Right ventricle myocardium inferior (tissue), 1 donor: ENCODE data around the gene FOXG1. TPM values are rescaled to one million over a fixed set of nuclear protein-coding genes. Genes with fewer than 3 reads are reported as not detected.

ENCODE experiments used
- ATAC-seq: fragments of 200-7000 bp; cut with Tn5 transposase; one replicate; pipeline ENCODE4 v1.9.1; 2020; ENCODE audit warnings: mild to moderate bottlenecking, moderate library complexity
- DNase-seq: peaks from one replicate; pipeline ENCODE4 v3.0.0; 2021; ENCODE audit errors: missing footprints
- intact Hi-C: fragments of 100-400 bp; cut with DNase I; formaldehyde crosslinking; loops from one replicate; pipeline ENCODE4 v1.11.0; 2022
- total RNA-seq: library from RNA; stranded (reverse); fragmentation: NEBNext Ultra II Directional; extraction: Animal tissue kit (Norgen Biotek cat#: 25700); gene quantifications from one replicate; pipeline ENCODE4 v1.2.1, GENCODE V29; 2021
- donor health status: DM: no; HTN: yes; CAD: no; lungs with severe emphysema.

Gene FOXG1
- total RNA-seq, 1 donor from 2014 or later, result not detected

DNA sequence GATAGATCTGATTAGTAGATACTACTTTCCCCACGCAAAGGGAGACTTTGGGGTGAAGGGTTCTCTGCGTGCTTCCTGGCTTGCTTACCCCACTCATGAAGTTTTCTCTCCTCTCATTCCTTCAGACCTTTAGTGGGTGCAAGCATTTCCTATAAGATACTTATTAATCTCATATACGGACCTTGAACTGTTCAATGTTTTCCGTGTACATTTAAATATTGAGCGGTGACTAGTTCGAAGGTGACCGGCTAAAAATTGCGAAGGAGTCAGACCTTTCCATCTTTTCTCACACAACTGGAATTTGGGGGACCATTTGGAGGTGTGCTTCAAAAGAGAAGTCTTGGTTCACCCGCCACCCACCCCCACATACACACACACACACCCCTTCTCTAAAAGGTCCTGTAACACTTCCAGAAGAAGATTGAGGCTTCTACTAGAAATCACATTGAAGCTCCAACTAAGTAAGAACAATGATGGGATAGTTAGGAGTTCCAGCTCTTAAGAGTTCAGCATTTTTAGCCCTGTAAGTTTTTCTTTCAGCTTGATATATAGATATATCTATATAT, 6.1 kb upstream of the FOXG1 start:
- ATAC-seq (no peak), DNase-seq (no peak)
- intact Hi-C loops, result no loop called here

DNA sequence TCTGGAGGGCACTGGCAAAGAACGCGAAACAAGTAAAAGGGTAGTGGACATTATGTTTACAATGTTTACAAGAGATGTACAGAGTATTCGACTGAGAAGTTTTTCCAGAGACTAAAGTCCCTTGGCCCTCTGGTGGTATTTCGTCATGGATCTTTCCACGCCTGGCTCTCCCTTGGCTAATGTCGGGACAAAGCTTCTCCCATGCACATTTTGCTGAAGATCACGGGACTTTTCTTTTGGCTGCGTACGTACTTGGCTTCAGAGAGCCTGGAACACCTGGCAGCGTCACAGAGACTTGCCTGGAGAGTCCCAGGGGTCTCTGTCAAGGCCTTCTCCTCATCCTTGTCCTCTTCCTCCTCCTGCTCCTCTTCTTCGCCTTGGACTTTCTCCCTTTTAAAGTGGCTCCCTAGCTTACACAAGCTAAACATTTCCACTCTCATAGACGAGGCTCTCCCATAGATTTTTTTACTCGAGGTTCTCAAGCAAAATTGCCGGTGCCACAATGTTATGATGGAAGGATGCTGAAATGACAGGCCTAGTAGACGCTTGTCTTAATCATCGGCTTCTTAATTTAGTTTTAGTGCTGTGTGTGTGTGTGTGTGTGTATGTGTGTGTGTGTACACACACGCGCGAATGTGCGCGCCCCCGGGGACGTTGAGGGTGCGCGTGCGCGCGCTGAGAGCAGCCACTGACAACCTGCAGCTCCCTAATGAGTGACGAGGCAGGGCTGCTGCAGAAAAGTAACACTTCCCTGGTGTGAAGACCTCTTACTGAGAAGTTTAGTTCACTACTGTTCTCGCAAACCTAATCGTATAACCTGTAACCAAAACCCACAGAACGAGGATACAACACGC, 4.9 kb upstream of the FOXG1 start:
- ATAC-seq (no peak), DNase-seq (no peak)
- intact Hi-C loops, result no loop called here

DNA sequence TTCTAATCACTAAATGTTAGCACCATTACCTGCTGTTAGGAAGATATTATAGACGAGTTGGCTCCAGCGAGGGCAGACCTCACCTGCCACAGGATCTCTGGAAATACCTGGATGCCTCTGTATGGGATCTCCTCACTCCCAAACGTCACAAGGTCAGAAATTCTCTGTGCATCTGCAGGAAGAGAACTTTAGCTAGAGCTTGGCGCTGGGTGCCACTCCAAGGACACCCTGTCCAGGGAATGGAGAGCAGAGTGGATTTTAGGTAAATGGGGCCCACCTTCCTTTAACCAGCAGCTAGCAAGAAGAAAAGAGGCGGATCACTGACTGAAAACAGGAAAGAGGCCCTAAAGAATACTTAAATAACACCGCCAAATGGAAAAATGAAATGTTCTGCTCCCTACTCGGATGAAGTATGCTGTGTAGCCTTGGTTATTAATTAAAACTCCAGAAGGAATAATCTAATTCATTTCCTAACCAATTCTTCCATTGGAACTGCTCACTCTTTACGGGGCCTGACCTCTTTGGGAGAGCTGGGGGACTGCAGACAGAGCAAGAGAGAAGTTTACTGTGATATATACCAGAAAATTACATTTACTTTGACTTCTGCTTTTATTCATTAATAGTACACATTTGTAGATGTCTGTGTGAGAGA, 4.2 kb upstream of the FOXG1 start:
- intact Hi-C loops, result no loop called here
- DNase-seq, result no peak
- no peak for ATAC-seq

DNA sequence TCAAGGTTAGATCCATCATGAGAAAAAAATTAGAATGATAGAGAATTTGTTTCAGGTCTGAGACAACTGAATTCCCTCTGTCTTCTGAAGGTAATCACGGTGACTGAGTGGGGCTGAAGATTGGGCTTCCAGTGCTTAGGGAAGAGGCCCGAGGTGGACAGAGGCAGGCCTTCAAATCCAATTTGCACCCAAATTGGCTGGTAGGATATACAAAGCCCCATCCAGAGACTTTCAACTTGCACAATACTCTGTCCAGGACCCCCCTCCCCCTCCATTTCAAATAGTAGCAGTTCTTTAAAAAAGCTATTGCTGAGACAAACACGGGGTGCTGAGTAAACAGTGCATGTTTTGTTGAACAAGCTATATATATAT, 3.6 kb upstream of the FOXG1 start:
- DNase-seq (no peak), ATAC-seq (no peak)
- intact Hi-C loops, result no loop called here

DNA sequence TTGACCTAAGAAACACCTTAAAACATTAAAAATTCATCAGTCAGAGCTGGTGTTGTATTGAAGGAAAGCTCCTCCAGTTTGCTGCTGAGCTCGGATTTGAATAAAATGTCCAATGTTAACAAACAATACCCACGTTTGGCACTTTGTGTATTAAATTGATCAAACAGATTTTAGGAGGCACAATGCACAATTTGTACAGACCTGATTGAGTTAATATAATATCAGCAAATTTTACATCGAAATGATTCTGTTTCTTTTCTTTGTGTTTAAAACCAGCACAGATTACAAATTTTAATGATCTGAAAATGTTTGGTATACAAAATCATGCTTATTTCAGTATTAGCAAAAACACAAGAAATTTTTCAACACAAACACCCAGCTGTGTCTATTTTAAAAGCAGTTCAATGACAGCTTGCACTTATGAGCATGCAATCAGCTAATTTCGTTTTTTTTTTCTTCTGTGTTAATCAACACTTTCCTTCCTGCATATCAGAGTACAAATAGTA, 2.8 kb upstream of the FOXG1 start:
- ATAC-seq (no peak), DNase-seq (no peak)
- intact Hi-C loops, result no loop called here

DNA sequence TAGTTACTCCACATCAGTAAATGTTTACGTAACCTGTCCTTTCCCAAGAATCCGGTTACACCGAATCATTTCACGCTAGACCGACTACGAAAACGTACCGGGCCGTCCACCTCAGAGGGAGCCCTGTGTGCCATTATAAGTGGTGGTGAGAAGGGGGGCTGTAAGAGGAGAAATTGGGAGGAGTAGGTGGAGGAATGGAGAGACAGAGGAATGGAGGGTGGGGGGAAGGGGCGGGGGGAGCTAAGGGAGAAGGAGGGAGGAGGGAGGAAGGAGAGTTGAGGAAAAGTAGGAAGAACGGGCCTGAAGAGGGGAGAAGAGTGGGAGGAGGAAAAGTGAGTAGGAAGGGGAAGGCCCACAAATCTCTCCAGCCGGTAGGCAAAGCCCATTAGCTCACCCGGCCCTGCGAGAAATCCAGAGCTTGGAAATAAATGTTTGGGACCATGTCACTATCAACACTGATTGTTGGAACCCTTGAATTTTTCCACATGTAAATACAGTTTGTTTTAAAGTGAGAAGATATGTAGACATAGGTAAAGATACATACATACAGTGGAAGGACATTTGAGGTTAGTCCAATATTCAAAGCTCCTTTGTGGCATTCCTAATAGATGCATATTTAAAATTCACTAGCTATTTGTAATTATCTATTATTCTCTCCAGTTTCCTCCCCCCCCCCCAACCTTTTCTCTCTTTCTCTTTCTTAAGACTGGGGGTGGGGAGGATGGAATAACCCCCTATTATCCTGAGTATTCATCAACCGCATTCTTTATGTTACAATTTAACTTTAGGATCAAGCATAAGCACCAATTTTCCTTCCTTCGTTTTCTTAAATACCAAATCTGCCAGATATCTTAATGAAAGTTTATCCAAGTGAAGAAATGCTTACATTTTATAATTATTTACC, 2.1 kb upstream of the FOXG1 start:
- ATAC-seq (no peak), DNase-seq (no peak)
- intact Hi-C loops, result no loop called here

DNA sequence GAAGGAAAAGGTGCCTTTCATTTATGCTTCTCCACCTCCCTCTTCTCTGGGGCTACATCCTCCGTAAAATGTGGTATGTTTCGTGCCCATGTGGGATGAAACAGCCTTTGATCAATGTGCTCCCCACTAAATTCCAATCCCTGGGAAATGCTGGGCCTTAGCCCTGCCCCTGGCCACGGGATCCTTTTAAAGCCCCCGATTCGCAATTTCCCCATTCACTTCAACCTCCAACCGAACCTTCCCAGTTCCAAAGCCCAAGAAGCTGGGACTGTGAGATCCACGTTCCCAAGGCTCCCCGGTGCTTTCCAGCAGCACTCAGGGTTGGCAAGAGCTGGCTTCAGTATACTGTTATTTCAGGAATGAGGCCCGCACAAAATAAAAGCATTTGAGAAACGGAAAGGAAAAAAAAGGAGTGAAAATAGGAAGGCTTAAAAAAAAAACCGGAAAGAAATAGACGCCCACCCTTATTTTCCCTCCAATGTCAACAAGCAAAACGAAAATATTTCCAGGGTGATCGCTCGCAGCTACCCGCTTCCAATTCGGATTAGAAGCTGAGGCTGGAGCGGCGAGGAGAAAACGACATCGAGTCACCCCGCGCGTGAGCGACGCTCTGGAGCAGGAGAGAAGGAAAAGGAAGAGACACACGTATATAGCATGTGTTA, 1.3 kb upstream of the FOXG1 start:
- DNase-seq, result no peak
- intact Hi-C loops, result no loop called here
- no peak for ATAC-seq

DNA sequence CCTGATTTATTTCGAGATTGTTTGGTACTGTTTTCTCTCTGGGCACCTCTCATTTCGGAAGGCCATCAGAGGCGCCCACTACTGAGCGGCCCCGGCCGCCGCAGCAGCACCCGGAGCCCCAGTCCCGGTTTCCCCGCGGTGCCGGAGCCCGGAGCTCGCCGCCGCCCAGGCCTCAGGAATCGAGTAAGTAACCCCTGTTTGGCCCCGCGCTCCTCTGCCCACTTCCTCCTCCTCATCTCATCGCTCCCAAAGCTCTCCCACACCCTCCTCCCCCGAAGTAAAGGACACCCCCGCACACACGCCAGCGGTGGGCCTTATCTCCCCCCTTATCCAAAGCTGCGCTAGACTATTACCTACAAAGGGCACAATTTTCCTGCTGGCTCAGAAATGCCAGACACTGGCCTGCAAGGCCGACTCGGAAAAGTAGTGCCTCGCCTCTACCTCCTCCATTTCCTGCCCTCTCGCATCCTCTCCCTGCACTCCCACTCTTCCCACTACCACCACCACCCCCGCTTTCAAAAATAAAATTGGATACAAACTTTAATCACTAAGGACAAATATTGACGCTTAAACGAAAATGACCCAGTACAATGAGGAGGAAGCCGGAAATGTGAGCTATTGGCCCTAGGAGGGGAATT, 637 bp upstream of the FOXG1 start:
- DNase-seq (no peak), ATAC-seq (no peak)
- intact Hi-C loops, result no loop called here

DNA sequence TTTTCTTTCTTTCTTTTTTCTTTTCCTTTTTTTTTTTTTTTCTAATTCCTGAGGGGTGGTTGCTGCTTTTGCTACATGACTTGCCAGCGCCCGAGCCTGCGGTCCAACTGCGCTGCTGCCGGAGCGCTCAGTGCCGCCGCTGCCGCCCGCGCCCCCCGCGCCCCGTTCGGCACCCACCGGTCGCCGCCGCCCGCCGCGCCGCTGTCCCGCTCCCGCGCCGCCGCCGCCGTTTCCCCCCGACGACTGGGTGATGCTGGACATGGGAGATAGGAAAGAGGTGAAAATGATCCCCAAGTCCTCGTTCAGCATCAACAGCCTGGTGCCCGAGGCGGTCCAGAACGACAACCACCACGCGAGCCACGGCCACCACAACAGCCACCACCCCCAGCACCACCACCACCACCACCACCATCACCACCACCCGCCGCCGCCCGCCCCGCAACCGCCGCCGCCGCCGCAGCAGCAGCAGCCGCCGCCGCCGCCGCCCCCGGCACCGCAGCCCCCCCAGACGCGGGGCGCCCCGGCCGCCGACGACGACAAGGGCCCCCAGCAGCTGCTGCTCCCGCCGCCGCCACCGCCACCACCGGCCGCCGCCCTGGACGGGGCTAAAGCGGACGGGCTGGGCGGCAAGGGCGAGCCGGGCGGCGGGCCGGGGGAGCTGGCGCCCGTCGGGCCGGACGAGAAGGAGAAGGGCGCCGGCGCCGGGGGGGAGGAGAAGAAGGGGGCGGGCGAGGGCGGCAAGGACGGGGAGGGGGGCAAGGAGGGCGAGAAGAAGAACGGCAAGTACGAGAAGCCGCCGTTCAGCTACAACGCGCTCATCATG, 654 bp downstream of the FOXG1 start:
- intact Hi-C loops, result no loop called here
- no peak for ATAC-seq

DNA sequence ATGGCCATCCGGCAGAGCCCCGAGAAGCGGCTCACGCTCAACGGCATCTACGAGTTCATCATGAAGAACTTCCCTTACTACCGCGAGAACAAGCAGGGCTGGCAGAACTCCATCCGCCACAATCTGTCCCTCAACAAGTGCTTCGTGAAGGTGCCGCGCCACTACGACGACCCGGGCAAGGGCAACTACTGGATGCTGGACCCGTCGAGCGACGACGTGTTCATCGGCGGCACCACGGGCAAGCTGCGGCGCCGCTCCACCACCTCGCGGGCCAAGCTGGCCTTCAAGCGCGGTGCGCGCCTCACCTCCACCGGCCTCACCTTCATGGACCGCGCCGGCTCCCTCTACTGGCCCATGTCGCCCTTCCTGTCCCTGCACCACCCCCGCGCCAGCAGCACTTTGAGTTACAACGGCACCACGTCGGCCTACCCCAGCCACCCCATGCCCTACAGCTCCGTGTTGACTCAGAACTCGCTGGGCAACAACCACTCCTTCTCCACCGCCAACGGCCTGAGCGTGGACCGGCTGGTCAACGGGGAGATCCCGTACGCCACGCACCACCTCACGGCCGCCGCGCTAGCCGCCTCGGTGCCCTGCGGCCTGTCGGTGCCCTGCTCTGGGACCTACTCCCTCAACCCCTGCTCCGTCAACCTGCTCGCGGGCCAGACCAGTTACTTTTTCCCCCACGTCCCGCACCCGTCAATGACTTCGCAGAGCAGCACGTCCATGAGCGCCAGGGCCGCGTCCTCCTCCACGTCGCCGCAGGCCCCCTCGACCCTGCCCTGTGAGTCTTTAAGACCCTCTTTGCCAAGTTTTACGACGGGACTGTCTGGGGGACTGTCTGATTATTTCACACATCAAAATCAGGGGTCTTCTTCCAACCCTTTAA, 1.5 kb downstream of the FOXG1 start:
- no peak for DNase-seq
- intact Hi-C loops, result no loop called here
- ATAC-seq, result no peak

More for the DNA sequence above, 654 bp downstream of the FOXG1 start:
- no peak for DNase-seq

DNA sequence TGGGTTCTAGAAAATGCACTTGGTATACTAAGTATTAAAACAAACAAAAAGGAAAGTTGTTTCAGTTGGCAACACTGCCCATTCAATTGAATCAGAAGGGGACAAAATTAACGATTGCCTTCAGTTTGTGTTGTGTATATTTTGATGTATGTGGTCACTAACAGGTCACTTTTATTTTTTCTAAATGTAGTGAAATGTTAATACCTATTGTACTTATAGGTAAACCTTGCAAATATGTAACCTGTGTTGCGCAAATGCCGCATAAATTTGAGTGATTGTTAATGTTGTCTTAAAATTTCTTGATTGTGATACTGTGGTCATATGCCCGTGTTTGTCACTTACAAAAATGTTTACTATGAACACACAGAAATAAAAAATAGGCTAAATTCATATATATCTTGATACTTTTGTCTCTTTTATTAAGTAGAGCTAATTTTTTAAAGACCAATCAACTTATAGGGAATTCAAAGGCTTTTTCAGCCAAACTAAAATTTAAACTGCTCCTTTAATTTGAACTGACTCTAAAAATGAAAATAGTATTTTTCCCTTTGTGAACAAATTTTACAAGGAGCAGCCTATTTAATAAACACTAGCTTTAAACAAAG, 2.8 kb downstream of the FOXG1 start:
- ATAC-seq, result no peak
- DNase-seq, result no peak
- intact Hi-C loops, result no loop called here

DNA sequence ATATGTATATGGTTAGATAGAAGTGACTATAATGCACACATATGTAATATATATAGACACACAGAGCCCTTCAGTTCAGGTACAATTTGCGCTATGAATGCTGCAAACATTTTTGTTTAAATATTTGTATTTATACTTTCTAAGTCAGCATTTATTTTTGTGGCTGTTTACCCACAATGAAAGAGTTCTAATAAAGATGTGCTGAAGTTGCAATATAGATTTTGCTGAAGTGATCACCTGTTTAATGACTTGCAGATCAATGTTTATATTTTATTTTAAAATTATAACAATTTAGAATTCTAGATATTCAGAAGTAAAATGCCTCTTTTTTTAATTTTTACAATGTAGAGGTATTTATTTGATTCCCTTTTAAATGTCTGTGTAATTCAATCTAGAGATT, 3.5 kb downstream of the FOXG1 start:
- DNase-seq, result no peak
- no peak for ATAC-seq
- intact Hi-C loops, result no loop called here

DNA sequence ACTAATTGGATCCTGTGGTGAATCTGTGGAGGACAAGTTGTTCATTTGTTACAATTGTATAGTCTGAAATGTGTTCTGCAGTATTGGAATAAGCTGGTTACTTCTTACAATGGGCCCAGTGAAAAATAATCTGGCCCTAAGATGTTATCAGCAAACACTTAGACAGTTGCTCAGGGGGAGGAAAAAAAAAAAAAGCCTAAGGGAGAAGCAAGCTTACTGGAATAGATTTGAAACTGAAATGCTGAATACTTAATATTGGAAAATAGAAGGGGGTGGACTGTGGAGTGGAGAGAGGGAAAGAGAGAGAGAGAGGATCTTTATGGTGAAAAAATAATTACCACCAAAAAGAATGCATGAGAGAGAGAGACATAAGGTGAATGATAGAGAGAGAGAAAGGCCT, 4.0 kb downstream of the FOXG1 start:
- DNase-seq, result no peak
- no peak for ATAC-seq
- intact Hi-C loops, result no loop called here

DNA sequence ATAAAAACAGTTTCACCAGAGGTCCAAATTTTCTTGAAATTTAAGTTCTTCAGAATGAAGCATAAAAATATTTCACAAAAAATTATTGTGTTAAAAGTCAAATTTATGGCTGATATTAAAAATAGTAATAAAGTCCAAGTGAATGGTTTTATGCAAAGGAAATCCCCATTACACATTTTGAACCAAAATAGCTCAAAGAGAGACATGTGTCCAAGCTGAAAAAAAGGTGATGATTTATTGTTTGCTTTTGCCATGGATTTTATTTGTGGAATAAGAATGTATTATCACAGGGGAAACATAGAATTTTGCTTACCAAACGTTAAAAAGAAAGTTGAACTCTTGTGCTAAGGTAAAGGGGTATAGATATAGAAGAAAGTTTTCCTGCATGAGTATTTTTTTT, 4.6 kb downstream of the FOXG1 start:
- ATAC-seq (no peak), DNase-seq (no peak)
- intact Hi-C loops, result no loop called here

DNA sequence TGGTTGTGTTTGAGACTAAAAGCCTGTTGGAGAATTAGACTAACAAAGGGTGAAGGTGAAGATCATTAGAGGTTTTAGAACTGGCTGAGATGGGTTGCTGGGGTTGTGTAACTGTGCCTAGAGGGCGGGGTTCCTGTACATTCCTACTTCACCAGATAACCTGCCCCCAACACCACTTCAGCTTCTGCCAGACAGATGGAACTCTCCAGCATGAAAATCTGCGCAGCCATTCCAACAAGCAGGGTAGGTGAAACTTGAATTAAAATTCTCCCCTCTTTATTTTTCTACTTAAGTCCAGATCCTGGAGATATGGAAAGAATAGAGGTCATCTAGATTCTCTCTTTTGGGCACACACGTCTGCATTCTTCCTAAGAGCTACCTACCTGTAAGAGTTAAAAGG, 6.0 kb downstream of the FOXG1 start:
- no peak for DNase-seq
- no peak for ATAC-seq
- intact Hi-C loops, result no loop called here

DNA sequence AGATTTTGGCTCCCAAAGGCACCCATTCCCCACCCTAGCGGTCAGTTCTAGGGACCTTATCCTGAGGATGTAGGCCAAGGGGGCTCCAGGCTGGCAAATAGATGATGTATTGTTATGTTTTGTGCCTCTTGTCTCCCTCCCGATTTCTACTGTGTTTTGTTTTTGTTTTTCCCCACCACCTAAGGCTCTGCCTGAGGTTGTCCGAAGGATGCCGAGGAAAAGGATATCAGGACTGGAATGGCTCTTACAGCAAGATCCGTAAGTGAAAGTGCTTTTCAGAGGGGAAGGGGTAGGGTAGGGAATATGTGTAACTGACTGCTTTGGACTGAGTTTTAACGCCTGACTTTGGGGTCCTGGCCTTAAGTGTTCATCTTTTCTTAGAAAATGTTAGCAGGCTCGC, 6.6 kb downstream of the FOXG1 start:
- ATAC-seq (no peak), DNase-seq (no peak)
- intact Hi-C loops, result no loop called here
